ENCODE results near the gene DISC1. TPM values are rescaled to one million over a fixed set of nuclear protein-coding genes. Genes with fewer than 3 reads are reported as not detected.
A peak's percentile ranks its signal among the peaks of the same experiment; 100 is the strongest.

The DISC1 gene
- total and polyA plus RNA-seq, 2 experiments from 2014 or later, result 6.5 to 11.5 TPM

DNA sequence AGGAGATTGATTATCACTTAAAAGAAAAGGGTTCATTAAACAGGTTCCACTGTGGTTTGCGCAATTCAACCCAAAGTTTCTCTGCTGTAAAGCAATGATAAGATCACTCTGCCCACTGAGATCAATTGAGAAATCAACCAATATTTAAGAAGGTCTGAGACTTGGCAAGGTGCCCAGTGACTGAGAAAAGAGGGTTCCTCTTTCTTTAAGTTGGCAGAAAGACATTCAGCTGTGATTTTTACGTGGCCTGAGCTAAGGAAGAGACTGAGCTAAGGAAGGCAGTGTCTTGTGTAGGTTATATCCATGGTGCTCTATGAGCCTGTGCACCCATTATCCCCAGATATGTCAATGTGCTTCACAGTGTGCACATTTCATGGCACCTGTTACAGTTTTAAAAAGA is 344.1 kb downstream of the DISC1 start:
- no peak overlapping the region for H3K27ac ChIP-seq
- no peak overlapping the region for H3K4me3 ChIP-seq
- no peak for DNase-seq (ENCODE audit: low read depth in 1 of 2, low spot score in 1 of 2)
- H3K36me3 ChIP-seq, result no peaks in the 10 kb centered on the region
- TF ChIP-seq, protein P1, sequence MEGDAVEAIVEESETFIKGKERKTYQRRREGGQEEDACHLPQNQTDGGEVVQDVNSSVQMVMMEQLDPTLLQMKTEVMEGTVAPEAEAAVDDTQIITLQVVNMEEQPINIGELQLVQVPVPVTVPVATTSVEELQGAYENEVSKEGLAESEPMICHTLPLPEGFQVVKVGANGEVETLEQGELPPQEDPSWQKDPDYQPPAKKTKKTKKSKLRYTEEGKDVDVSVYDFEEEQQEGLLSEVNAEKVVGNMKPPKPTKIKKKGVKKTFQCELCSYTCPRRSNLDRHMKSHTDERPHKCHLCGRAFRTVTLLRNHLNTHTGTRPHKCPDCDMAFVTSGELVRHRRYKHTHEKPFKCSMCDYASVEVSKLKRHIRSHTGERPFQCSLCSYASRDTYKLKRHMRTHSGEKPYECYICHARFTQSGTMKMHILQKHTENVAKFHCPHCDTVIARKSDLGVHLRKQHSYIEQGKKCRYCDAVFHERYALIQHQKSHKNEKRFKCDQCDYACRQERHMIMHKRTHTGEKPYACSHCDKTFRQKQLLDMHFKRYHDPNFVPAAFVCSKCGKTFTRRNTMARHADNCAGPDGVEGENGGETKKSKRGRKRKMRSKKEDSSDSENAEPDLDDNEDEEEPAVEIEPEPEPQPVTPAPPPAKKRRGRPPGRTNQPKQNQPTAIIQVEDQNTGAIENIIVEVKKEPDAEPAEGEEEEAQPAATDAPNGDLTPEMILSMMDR (IDR thresholded peaks at IDR 0.05; ENCODE audit: low read depth, low read length), result no peak
- H3K4me1 ChIP-seq (ENCODE audit: low read depth), result peaks cover 2% of the 10 kb centered on the region
- H3K27me3 ChIP-seq, result no peaks in the 10 kb centered on the region
- no peaks in the 10 kb centered on the region for H3K9me3 ChIP-seq (ENCODE audit: low read depth)

DNA sequence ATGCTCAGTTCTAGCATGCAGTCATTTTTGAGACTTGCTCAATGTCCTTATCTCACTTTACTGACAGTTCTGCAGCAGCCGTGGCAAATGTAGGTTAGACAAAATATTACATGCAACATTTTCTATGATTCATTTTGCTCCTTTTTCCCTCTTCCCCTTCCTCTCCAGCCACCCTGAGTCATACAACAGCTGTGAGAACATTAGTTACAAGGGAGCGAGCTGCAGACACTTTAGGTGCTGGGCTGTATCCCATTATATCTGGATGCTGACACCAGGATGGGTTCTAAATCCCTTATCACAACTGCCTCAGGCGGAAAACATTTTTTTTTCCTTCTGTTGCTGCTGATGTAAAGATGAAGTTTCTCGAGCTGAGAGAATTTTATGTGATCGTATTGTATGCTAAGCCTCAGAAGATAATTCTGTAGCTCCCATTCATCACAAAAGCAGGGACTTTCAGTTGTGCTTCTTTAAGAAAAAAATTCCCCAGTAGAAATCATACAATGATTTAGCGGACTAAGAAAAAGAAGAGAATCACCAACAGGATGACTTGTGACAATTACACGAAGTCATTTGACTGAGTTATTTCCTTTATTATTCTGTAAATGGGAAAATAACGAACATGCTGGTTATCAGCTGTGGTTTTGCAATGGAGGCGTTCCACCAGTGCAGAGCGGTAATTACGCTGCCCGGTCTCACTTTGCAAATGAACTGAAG is 345.0 kb downstream of the DISC1 start:
- Histone ChIP-seq H3K36me3 (no peaks in the 10 kb centered on the region), H3K4me1 (ENCODE audit: low read depth) (peaks cover 2% of the 10 kb centered on the region), H3K9me3 (ENCODE audit: low read depth) (no peaks in the 10 kb centered on the region), H3K4me3 (no peak overlapping the region), H3K27ac (no peak overlapping the region), H3K27me3 (no peaks in the 10 kb centered on the region)
- TF ChIP-seq, protein P1 (IDR thresholded peaks at IDR 0.05; ENCODE audit: low read depth, low read length), result no peak
- DNase-seq (ENCODE audit: low read depth in 1 of 2, low spot score in 1 of 2), result peak in 1 of 2 donors; percentile 84

DNA sequence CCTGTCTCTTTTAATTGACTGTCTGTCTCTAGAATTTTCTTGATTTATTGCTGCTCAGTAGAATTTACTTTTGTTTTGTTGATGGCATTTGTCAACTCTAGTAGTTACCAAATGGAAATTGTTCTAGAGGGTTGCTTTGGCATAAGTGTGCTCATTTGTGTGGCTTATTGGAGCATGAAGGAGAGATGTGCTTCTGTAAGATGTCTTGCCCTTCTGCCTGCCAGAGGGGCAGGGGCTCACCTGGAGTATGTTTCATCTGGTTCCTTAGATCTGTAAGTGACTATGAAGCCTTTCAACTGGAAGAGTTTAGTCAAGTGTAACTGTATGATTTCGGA is 345.5 kb downstream of the DISC1 start:
- H3K9me3 ChIP-seq (ENCODE audit: low read depth), result no peaks in the 10 kb centered on the region
- no peak overlapping the region for H3K27ac ChIP-seq
- H3K36me3 ChIP-seq, result no peaks in the 10 kb centered on the region
- peaks cover 2% of the 10 kb centered on the region for H3K4me1 ChIP-seq (ENCODE audit: low read depth)
- no peaks in the 10 kb centered on the region for H3K27me3 ChIP-seq
- TF ChIP-seq, protein P1 (IDR thresholded peaks at IDR 0.05; ENCODE audit: low read depth, low read length), result no peak
- DNase-seq (ENCODE audit: low read depth in 1 of 2, low spot score in 1 of 2), result no peak
- H3K4me3 ChIP-seq, result no peak overlapping the region

DNA sequence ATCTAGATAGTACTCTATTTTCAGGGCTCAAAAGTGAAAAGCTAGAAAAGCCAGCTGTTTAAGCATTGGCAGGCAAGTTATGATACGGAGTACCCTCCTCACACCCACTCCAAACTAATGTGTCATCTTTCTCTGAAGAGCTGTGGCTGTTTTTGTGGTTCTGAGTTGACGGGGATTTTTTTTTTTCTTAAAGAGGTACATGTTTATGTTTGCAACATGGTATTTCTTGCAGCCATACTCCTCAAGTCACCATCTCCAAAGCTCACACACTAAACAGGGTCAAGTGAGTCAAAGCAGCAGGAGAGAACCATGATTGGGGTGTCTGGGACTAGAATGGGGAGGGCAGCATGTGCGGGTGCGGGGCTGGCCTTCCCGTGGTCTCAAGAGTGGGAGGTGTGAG is 347.2 kb downstream of the DISC1 start:
- peaks cover 2% of the 10 kb centered on the region for H3K4me1 ChIP-seq (ENCODE audit: low read depth)
- no peaks in the 10 kb centered on the region for H3K36me3 ChIP-seq
- peak in 1 of 2 donors; percentile 30 for DNase-seq (ENCODE audit: low read depth in 1 of 2, low spot score in 1 of 2)
- TF ChIP-seq, protein P1 (IDR thresholded peaks at IDR 0.05; ENCODE audit: low read depth, low read length), result no peak
- H3K4me3 ChIP-seq, result no peak overlapping the region
- H3K27me3 ChIP-seq, result no peaks in the 10 kb centered on the region
- no peak overlapping the region for H3K27ac ChIP-seq
- no peaks in the 10 kb centered on the region for H3K9me3 ChIP-seq (ENCODE audit: low read depth)

DNA sequence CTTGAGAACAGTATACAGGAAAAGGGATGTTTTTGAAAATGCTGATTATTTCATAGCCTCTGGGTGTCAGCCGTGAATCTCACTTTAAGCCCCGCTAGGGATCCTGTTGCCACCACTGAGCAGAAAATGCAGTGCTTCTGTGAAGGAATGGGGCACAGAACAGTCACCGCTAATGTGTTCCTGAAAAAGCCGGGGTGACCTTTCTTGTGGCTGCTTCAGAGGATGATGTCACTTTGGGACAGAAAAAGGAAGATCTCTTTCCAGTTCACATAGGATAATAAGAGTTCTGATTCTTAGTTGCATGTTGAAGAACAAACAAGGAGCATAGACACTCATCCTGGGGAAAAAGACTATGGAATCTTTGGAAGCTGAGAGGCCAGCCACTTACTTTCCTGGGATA is 349.6 kb downstream of the DISC1 start:
- Histone ChIP-seq H3K27me3 (no peaks in the 10 kb centered on the region), H3K4me3 (no peak overlapping the region), H3K4me1 (ENCODE audit: low read depth) (peaks cover 2% of the 10 kb centered on the region), H3K27ac (no peak overlapping the region), H3K9me3 (ENCODE audit: low read depth) (no peaks in the 10 kb centered on the region), H3K36me3 (no peaks in the 10 kb centered on the region)
- TF ChIP-seq, protein P1 (IDR thresholded peaks at IDR 0.05; ENCODE audit: low read depth, low read length), result no peak
- DNase-seq (ENCODE audit: low read depth in 1 of 2, low spot score in 1 of 2), result no peak
